ENCODE data around the gene GABRG3.

GABRG3 gene

GRCh38 chr15:27532358-27532757 lies 561.4 kb downstream of the GABRG3 start:
- DNase-seq, result no peak

GRCh38 chr15:27535445-27536129 lies 564.6 kb downstream of the GABRG3 start:
- no peak for DNase-seq

GRCh38 chr15:27538325-27538724 lies 567.3 kb downstream of the GABRG3 start:
- peak; percentile 0 for DNase-seq

- no peak for DNase-seq
Observed at GRCh38 chr15:27541581-27541980, 570.6 kb downstream of the GABRG3 start.

GRCh38 chr15:27545494-27546255 lies 574.7 kb downstream of the GABRG3 start:
- DNase-seq, result no peak

GRCh38 chr15:27549746-27550145 lies 578.8 kb downstream of the GABRG3 start:
- no peak for DNase-seq

- DNase-seq, result no peak
Observed at GRCh38 chr15:27550635-27551034, 579.7 kb downstream of the GABRG3 start.

- DNase-seq, result no peak
Observed at GRCh38 chr15:27561816-27562215, 590.8 kb downstream of the GABRG3 start.

GRCh38 chr15:27563765-27564370 lies 592.9 kb downstream of the GABRG3 start:
- no peak for DNase-seq

- no peak for DNase-seq
Observed at GRCh38 chr15:27564656-27565055, 593.7 kb downstream of the GABRG3 start.

- DNase-seq, result no peak
Observed at GRCh38 chr15:27570746-27571145, 599.8 kb downstream of the GABRG3 start.

- no peak for DNase-seq
Observed at GRCh38 chr15:27573805-27574485, 603.0 kb downstream of the GABRG3 start.

GRCh38 chr15:27574541-27575054 lies 603.6 kb downstream of the GABRG3 start:
- no peak for DNase-seq

GRCh38 chr15:27575521-27575920 lies 604.5 kb downstream of the GABRG3 start:
- no peak for DNase-seq

- no peak for DNase-seq
Observed at GRCh38 chr15:27576576-27576975, 605.6 kb downstream of the GABRG3 start.

GRCh38 chr15:27579738-27580137 lies 608.8 kb downstream of the GABRG3 start:
- no peak for DNase-seq

- DNase-seq, result no peak
Observed at GRCh38 chr15:27582726-27583410, 611.9 kb downstream of the GABRG3 start.

GRCh38 chr15:27583651-27584050 lies 612.7 kb downstream of the GABRG3 start:
- DNase-seq, result no peak

- DNase-seq, result no peak
Observed at GRCh38 chr15:27585041-27585640, 614.2 kb downstream of the GABRG3 start.

- DNase-seq, result no peak
Observed at GRCh38 chr15:27587810-27588209, 616.8 kb downstream of the GABRG3 start.

GRCh38 chr15:27589260-27589659 lies 618.3 kb downstream of the GABRG3 start:
- DNase-seq, result no peak

- no peak for DNase-seq
Observed at GRCh38 chr15:27589782-27590181, 618.8 kb downstream of the GABRG3 start.

Data from NCI-H526 treated with DMSO at 0.1 percent for 48 hours (cell line).